OCI-LY1 (cell line): Measurements from ENCODE around the gene FMNL3.

ENCODE experiments used
- H2AFZ ChIP-seq: fragments of 200-600 bp; sonication (generic), shearing (Covaris generic); 2 replicates; pipeline ENCODE4 v1.6.0; 2014; ENCODE audit warnings: antibody characterized with exemption, mild to moderate bottlenecking, low read length
- H3F3A ChIP-seq: fragments of 200-600 bp; sonication (generic), shearing (Covaris generic); 2 replicates; pipeline ENCODE4 v1.6.0; 2014; ENCODE audit warnings: mild to moderate bottlenecking, antibody characterized with exemption, low read length, moderate library complexity; ENCODE audit not compliant: insufficient read depth
- H3K27ac ChIP-seq: fragments of 200-600 bp; sonication (generic); 2 replicates; pipeline ENCODE4 v1.5.1; 2014; ENCODE audit warnings: low read length, mixed run types, mild to moderate bottlenecking, low read depth; ENCODE audit not compliant: poor library complexity, severe bottlenecking
- H3K27me3 ChIP-seq: fragments of 200-600 bp; sonication (generic); 2 replicates; pipeline ENCODE4 v1.6.0; 2014; ENCODE audit warnings: antibody characterized with exemption, mild to moderate bottlenecking, low read length, moderate library complexity; ENCODE audit not compliant: insufficient read depth
- H3K36me3 ChIP-seq: fragments of 200-600 bp; sonication (generic); 2 replicates; pipeline ENCODE4 v1.6.1; 2014; ENCODE audit warnings: mild to moderate bottlenecking, antibody characterized with exemption, low read length, moderate library complexity, mixed read lengths; ENCODE audit not compliant: insufficient read depth
- H3K4me1 ChIP-seq: fragments of 200-600 bp; sonication (generic); 2 replicates; pipeline ENCODE4 v1.5.1; 2014; ENCODE audit warnings: mild to moderate bottlenecking, low read length, moderate library complexity; ENCODE audit not compliant: insufficient read depth, severe bottlenecking
- H3K4me2 ChIP-seq: fragments of 200-600 bp; sonication (generic), shearing (Covaris generic); 2 replicates; pipeline ENCODE4 v1.6.1; 2014; ENCODE audit warnings: low read length
- H3K4me3 ChIP-seq: fragments of 200-600 bp; sonication (generic); 2 replicates; pipeline ENCODE4 v1.5.1; 2014; ENCODE audit warnings: low read length, low read depth, mild to moderate bottlenecking, mixed read lengths; ENCODE audit not compliant: poor library complexity, severe bottlenecking
- H3K79me2 ChIP-seq: fragments of 200-600 bp; shearing (Covaris generic); 2 replicates; pipeline ENCODE4 v1.6.1; 2016; ENCODE audit warnings: mixed run types, low read length, mixed read lengths; ENCODE audit not compliant: insufficient read depth
- H3K9ac ChIP-seq: fragments of 200-600 bp; sonication (generic), shearing (Covaris generic); 2 replicates; pipeline ENCODE4 v1.6.1; 2014; ENCODE audit warnings: mild to moderate bottlenecking, low read length, mixed read lengths
- H3K9me2 ChIP-seq: fragments of 200-600 bp; sonication (generic), shearing (Covaris generic); 2 replicates; pipeline ENCODE4 v1.6.1; 2014; ENCODE audit warnings: low read depth, mild to moderate bottlenecking, low read length, mixed read lengths
- H3K9me3 ChIP-seq: fragments of 200-600 bp; shearing (Covaris generic); 2 replicates; pipeline ENCODE4 v1.6.1; 2014; ENCODE audit warnings: low read length, mixed read lengths
- H4K20me1 ChIP-seq: fragments of 200-600 bp; sonication (generic), shearing (Covaris generic); 2 replicates; pipeline ENCODE4 v1.6.0; 2016; ENCODE audit warnings: mild to moderate bottlenecking, low read length; ENCODE audit not compliant: insufficient read depth
- EZH2 ChIP-seq: fragments of 200-600 bp; sonication (generic), shearing (Covaris generic); IDR thresholded peaks from 2 replicates; pipeline ENCODE4 v1.8.0; 2017; ENCODE audit warnings: borderline replicate concordance, mixed run types, mild to moderate bottlenecking, antibody characterized with exemption, low read length, moderate library complexity, mixed read lengths
- TF ChIP-seq, protein P1 (sequence below): fragments of 200-600 bp; sonication (generic), shearing (Covaris generic); IDR thresholded peaks from 2 replicates; pipeline ENCODE4 v1.5.1; 2017; ENCODE audit warnings: mild to moderate bottlenecking, antibody characterized with exemption, low read length, moderate library complexity, mixed read lengths

Gene FMNL3

DNA sequence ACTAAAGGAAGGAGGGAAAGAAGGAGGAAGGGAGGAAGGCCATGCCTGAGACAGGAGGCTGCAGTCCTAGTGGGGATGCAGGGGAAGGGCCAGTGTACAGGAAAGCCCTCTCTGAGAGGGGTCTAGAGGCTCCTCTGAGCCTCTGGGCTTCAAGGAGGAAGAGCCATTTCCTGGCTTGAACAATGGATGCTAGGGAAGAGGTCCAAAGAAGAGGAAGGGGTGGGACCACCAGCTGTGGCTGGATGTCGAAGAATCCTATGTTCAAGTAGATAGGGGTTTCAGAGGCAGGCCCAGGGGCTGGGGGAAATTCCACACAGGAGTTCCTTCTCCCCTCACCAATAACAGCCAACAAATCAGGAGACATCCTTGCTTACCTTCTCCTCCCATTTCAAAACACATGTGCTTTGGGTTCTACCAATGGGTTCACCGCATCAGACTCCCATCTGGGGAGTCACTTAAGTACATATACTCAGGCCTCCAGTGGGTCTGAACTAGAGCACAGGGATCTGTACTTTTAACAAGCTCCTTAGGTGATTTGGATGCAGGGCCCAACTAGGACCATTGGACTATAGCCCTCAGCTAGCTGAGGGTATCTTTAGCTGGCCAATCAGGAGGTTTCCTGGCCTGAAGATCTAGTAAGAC is 51.5 kb downstream of the FMNL3 start:
- Histone ChIP-seq H3K4me3 (no peak overlapping the region), H3K27me3 (no peaks in the 10 kb centered on the region), H3K27ac (no peak overlapping the region), H3F3A (no peaks in the 10 kb centered on the region), H3K9ac (no peak overlapping the region), H2AFZ (no peak overlapping the region), H3K4me1 (no peaks in the 10 kb centered on the region), H3K79me2 (no peaks in the 10 kb centered on the region), H3K9me3 (no peaks in the 10 kb centered on the region), H3K9me2 (no peaks in the 10 kb centered on the region), H3K36me3 (no peaks in the 10 kb centered on the region), H4K20me1 (no peaks in the 10 kb centered on the region), H3K4me2 (no peak overlapping the region)
- TF ChIP-seq, protein P1, sequence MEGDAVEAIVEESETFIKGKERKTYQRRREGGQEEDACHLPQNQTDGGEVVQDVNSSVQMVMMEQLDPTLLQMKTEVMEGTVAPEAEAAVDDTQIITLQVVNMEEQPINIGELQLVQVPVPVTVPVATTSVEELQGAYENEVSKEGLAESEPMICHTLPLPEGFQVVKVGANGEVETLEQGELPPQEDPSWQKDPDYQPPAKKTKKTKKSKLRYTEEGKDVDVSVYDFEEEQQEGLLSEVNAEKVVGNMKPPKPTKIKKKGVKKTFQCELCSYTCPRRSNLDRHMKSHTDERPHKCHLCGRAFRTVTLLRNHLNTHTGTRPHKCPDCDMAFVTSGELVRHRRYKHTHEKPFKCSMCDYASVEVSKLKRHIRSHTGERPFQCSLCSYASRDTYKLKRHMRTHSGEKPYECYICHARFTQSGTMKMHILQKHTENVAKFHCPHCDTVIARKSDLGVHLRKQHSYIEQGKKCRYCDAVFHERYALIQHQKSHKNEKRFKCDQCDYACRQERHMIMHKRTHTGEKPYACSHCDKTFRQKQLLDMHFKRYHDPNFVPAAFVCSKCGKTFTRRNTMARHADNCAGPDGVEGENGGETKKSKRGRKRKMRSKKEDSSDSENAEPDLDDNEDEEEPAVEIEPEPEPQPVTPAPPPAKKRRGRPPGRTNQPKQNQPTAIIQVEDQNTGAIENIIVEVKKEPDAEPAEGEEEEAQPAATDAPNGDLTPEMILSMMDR, result no peak
- TF ChIP-seq EZH2, result no peak

GRCh38 chr12:49654715-49655114 is 52.5 kb downstream of the FMNL3 start:
- Histone ChIP-seq H3K9me2 (no peaks in the 10 kb centered on the region), H3K9ac (no peak overlapping the region), H3K27me3 (no peaks in the 10 kb centered on the region), H3K4me3 (no peak overlapping the region), H3K4me1 (no peaks in the 10 kb centered on the region), H3K4me2 (no peak overlapping the region), H2AFZ (no peak overlapping the region), H3K79me2 (no peaks in the 10 kb centered on the region), H3K9me3 (no peaks in the 10 kb centered on the region), H3F3A (no peaks in the 10 kb centered on the region), H4K20me1 (no peaks in the 10 kb centered on the region), H3K36me3 (no peaks in the 10 kb centered on the region), H3K27ac (no peak overlapping the region)
- TF ChIP-seq, protein P1, result no peak
- no peak for TF ChIP-seq EZH2

DNA sequence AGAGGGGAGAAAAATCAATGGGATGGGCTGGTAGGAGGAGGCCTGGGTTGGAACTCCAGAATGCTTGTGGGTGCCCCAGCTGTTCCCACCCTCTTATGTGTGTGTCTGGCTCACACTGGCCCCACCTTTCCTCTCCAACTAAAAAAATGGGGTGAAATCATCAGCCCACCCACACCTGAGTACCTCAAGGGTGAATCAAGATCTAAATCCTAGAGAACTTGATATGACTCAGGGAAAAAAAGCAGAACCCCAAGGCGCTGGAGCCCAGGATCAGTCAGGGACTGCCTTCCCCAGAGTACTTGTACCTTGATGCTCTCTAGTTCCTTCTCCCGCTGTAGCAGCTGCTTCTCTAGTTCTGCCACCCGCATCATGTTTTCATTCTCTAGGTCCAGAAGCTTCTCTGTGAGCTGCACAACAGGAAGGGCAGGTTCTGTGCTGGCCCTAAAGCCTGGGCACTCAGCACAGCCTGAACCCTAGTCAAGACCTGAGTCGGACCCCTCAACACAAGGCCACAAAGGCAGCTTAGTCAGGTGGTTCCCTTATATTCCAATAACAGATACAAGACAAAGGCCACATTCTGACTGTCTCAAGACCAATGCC is 54.2 kb downstream of the FMNL3 start:
- Histone ChIP-seq H2AFZ (no peak overlapping the region), H4K20me1 (no peaks in the 10 kb centered on the region), H3K27me3 (no peaks in the 10 kb centered on the region), H3F3A (no peaks in the 10 kb centered on the region), H3K4me3 (no peak overlapping the region), H3K36me3 (no peaks in the 10 kb centered on the region), H3K9me3 (no peaks in the 10 kb centered on the region), H3K79me2 (no peaks in the 10 kb centered on the region), H3K4me1 (no peaks in the 10 kb centered on the region), H3K9ac (no peak overlapping the region), H3K9me2 (no peaks in the 10 kb centered on the region), H3K27ac (no peak overlapping the region), H3K4me2 (no peak overlapping the region)
- TF ChIP-seq, protein P1, result no peak
- TF ChIP-seq EZH2, result no peak
